Urinary bladder (tissue), 4 donors: ENCODE measurements around the gene RNU1-2. TPM values are rescaled to one million over a fixed set of nuclear protein-coding genes. Genes with fewer than 3 reads are reported as not detected.
"Not testable (repeated sequence)": the region's sequence is repeated elsewhere in the genome, so short reads cannot be mapped to it uniquely, and the experiment has no call there.

Source experiments
- DNase-seq: peaks from one replicate; pipeline ENCODE4 v3.0.0-alpha.2; 2015; ENCODE audit errors: extremely low spot score
- H3K27ac ChIP-seq: one replicate; pipeline ENCODE4 v1.5.1; 2013; ENCODE audit warnings: low read depth, mild to moderate bottlenecking, moderate library complexity
- H3K36me3 ChIP-seq: one replicate; pipeline ENCODE4 v1.6.1; 2013; ENCODE audit warnings: mild to moderate bottlenecking, moderate library complexity; ENCODE audit not compliant: insufficient read depth
- H3K4me1 ChIP-seq: one replicate; pipeline ENCODE4 v1.6.1; 2013; ENCODE audit warnings: mild to moderate bottlenecking, moderate library complexity; ENCODE audit not compliant: insufficient read depth
- H3K4me3 ChIP-seq: one replicate; pipeline ENCODE4 v1.5.1; 2013; ENCODE audit warnings: low read depth, low read length
- WGBS: extraction: QIAGEN DNeasy Blood & Tissue Kit; methylation state at CpG from one replicate; pipeline ENCODE4 v1.1.7; 2013; 5-methylcytosine and 5-hydroxymethylcytosine counted together
- polyA plus RNA-seq: library from polyadenylated mRNA; stranded (reverse); fragments of 200-250 nt; gene quantifications from one replicate; pipeline ENCODE4 v1.2.3, GENCODE V29; 2013
- small RNA-seq: library from RNA; depleted of rRNA; stranded (forward); fragments of <200 nt; gene quantifications from one replicate; pipeline ENCODE3, GENCODE V24; 2014
- total RNA-seq: library from RNA; depleted of rRNA; stranded (reverse); fragments of >200 nt; gene quantifications from one replicate; pipeline ENCODE4 v1.2.3, GENCODE V29; 2014
- donor health status: healthy with polysubstance abuse.
- donor health status: healthy.

Gene RNU1-2
- total and polyA plus RNA-seq, 2 donors: under 0.01 TPM; not detected in 1

DNA sequence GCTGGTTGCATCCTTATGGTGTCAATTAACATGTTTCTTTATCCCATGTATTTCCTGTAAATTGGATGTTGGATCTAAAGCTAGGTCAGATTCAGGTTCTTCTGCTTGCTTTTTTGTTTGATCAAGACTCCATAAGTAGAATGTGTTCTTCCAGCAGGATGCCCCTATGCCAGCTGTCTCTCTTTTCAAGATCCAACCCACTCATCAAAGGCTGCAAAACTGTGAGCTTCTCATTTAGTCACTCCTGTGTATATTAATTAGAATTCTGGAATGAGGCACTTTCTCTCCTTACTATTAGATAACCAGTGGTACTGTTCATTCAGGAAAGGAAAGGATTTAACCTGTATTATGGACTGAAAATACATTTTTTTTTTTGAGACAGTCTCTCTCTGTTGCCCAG is 38.2 kb downstream of the RNU1-2 start:
- H3K36me3 ChIP-seq, H3K4me3 ChIP-seq: not testable (repeated sequence)

DNA sequence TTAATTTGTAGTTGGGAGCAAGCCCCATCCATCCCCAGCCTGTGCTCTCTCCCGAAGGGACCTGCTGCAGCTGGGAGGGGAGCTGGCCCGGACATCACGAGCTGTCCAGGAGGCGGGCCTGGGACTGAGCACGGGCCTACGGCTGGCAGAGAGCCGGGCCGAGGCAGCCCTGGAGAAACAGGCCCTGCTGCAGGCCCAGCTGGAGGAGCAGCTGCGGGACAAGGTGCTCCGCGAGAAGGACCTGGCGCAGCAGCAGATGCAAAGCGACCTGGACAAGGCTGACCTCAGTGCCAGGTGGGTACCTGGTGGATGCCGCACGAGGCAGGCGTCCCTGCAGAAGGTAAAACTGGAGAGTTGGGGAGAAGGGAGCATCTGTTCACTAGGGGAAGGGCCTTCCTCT is 40.8 kb downstream of the RNU1-2 start:
- not testable (repeated sequence) for H3K4me1 ChIP-seq, H3K36me3 ChIP-seq, H3K27ac ChIP-seq, H3K4me3 ChIP-seq, DNase-seq
- 90% methylated on average over 16 of the region's 16 CpGs for WGBS

More for the DNA sequence above, 38.2 kb downstream of the RNU1-2 start:
- not testable (repeated sequence) for H3K27ac ChIP-seq, DNase-seq, H3K4me1 ChIP-seq

DNA sequence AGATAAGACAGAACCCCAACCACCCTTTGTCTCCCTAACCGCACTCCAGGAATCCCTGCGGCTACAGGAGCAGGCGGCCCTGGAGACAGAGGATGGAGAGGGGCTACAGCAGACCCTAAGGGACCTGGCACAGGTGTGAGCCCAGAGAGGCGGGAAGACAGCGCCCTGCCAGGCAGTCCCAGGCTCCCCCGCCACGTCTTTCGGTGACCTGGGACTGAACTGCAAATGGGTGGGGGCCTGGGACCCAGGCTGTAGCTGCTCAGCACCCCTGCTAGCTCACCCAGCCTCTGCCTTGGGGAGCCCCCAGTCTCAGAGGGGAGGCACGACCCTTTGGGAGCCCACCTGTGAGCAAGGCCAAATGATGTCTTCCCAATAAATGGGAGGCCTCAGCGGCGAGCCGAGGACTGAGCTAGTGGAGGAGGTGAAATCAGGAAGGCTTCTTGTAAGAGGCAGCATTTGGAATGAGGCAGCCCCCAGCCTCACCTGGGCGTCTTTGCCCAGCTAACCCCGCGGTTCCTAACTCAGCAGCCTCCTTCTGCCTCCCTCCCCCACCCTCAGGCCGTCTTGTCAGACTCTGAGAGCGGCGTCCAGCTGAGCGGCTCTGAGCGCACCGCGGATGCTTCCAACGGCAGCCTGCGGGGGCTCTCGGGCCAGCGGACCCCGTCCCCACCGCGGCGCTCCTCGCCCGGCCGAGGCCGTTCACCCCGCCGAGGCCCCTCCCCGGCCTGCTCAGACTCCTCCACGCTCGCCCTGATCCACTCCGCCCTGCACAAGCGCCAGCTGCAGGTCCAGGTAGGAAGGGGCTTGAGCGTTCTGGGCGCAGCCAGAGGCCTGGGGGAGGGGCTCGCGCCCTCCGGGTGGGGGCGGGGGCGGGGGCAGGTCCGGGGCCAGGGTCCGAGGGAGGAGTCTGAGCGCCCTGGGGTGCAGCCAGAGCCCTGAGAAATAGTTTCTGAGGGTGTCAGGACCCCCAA is 42.9 kb downstream of the RNU1-2 start:
- H3K4me3 ChIP-seq: no peak overlapping the region

DNA sequence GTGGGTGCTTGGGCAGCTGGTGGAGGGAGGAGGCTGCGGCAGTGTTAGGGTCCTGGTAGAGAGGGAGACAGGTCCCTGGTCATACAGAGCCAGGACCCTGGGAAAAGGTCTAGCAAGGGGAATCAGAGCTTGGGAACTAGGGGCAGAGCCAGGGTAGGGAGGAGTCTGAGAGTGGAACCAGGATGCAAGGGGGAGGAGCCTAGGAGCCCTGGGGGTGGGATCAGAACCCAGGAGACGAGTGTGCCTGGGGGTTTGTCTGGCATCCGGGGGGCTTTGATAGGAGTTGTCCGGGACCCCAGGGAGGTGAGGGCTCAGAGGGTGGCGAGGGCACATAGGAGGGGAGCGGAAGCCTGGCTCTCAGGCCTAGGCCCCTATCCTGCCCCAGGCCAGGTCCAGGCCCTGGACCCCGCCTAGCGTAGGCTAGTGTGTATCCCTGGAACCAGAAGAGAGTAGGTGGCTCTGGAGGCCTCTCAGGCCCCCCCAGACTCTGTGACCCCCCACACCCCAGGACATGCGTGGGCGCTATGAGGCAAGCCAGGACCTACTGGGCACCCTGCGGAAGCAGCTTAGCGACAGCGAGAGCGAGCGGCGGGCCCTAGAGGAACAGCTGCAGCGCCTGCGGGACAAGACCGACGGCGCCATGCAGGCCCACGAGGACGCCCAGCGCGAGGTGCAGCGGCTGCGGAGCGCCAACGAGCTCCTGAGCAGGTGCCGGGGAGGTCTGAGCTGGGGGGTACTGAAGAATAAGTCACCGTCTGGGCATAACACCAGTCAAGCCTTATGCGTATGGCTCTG is 43.8 kb downstream of the RNU1-2 start:
- DNase-seq, H3K4me1 ChIP-seq, H3K36me3 ChIP-seq, H3K27ac ChIP-seq, H3K4me3 ChIP-seq: not testable (repeated sequence)
- 94% methylated on average over 32 of the region's 32 CpGs for WGBS

More for the DNA sequence above, 42.9 kb downstream of the RNU1-2 start:
- no peaks in the 10 kb centered on the region for H3K4me1 ChIP-seq
- no peak for DNase-seq
- WGBS: 59% methylated on average over 51 of the region's 51 CpGs
- H3K27ac ChIP-seq: no peak overlapping the region
- H3K36me3 ChIP-seq: peaks cover 1% of the 10 kb centered on the region

DNA sequence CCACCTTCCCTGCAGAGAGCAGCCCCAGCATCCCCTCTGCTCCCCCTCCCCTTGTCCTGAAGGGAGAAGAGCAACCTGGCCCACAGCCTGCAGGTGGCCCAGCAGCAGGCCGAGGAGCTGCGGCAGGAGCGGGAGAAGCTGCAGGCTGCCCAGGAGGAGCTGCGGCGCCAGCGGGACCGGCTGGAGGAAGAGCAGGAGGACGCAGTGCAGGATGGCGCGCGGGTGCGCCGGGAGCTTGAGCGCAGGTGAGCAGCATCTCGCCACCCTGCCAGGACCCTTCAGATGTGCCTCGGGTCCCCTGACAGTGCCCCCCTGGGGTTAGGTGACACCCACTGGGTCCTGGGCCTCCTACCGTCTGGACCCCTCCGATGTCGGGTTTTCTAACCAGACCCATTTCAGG is 48.3 kb downstream of the RNU1-2 start:
- WGBS: 94% methylated on average over 19 of the region's 19 CpGs
- Histone ChIP-seq H3K36me3 (peaks cover 3% of the 10 kb centered on the region), H3K4me1 (no peaks in the 10 kb centered on the region), H3K27ac (no peak overlapping the region), H3K4me3 (no peak overlapping the region)
- no peak for DNase-seq

DNA sequence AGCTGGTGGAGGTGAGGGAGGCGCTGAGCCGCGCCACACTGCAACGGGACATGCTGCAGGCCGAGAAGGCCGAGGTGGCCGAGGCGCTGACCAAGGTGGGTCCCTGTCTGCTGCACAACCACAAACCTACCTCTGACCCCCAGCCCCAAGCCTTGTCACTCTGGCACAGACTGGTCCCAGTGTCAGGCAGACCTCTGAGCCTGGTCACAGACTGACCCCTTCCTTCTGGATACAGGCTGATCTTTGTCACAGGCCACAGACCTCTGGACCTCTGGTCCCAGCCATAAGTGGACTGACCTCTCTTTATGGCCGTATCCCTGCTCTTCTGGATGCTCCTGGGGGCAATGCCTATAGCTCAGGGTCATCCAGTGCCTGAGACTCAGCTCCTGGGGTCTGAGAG is 49.7 kb downstream of the RNU1-2 start:
- H3K27ac ChIP-seq, H3K4me3 ChIP-seq, DNase-seq, H3K36me3 ChIP-seq, H3K4me1 ChIP-seq: not testable (repeated sequence)
- WGBS: 91% methylated on average over 6 of the region's 9 CpGs

Small RNAs within 50 kb of the gene (small RNA-seq; reads per million reads assigned to genes)
- gene MIR3675 (not detected), gene RNU1-2 (not detected), gene RNU1-5P (not detected)

Other genes with a start within 250 kb of the RNU1-2 start
- under 0.01 TPM for gene RNU1-3, start 229.0 kb upstream of the RNU1-2 start, total RNA-seq
- gene RNU1-3, start 229.0 kb upstream of the RNU1-2 start, polyA plus RNA-seq: not detected
- under 0.01 TPM for gene RNU1-4, start 155.5 kb upstream of the RNU1-2 start, total RNA-seq
- not detected for gene RNU1-4, start 155.5 kb upstream of the RNU1-2 start, polyA plus RNA-seq
- 13.7 TPM for gene CROCC, start 26.0 kb downstream of the RNU1-2 start, total RNA-seq
- 26.4 TPM for gene CROCC, start 26.0 kb downstream of the RNU1-2 start, polyA plus RNA-seq
- 33.3 TPM for gene MFAP2, start 84.6 kb downstream of the RNU1-2 start, total RNA-seq
- 20.3 TPM for gene MFAP2, start 84.6 kb downstream of the RNU1-2 start, polyA plus RNA-seq
- gene ATP13A2, start 115.9 kb downstream of the RNU1-2 start, total RNA-seq: 13.9 TPM
- 23.6 TPM for gene ATP13A2, start 115.9 kb downstream of the RNU1-2 start, polyA plus RNA-seq
- gene SDHB, start 158.1 kb downstream of the RNU1-2 start, total RNA-seq: 84.1 TPM
- gene SDHB, start 158.1 kb downstream of the RNU1-2 start, polyA plus RNA-seq: 114 TPM
- gene PADI2, start 223.5 kb downstream of the RNU1-2 start, total RNA-seq: 5.6 TPM
- 0.48 TPM for gene PADI2, start 223.5 kb downstream of the RNU1-2 start, polyA plus RNA-seq